Myocyte (in vitro differentiated cells): ENCODE results near the gene DTX1. TPM values are rescaled to one million over a fixed set of nuclear protein-coding genes. Genes with fewer than 3 reads are reported as not detected.
A peak's percentile ranks its signal among the peaks of the same experiment; 100 is the strongest.
"Not testable (repeated sequence)": the region's sequence is repeated elsewhere in the genome, so short reads cannot be mapped to it uniquely, and the experiment has no call there.

Experiments
- DNase-seq: peaks from one replicate; pipeline ENCODE4 v3.0.0-alpha.2; 2012; ENCODE audit warnings: low read depth
- total RNA-seq: library from RNA; depleted of rRNA; stranded (reverse); fragments of >200 nt; gene quantifications from 2 replicates; pipeline ENCODE4 v1.2.3, GENCODE V29; 2014

The DTX1 gene
- total RNA-seq, 1 donor from 2014 or later, result 0.13 TPM

DNA sequence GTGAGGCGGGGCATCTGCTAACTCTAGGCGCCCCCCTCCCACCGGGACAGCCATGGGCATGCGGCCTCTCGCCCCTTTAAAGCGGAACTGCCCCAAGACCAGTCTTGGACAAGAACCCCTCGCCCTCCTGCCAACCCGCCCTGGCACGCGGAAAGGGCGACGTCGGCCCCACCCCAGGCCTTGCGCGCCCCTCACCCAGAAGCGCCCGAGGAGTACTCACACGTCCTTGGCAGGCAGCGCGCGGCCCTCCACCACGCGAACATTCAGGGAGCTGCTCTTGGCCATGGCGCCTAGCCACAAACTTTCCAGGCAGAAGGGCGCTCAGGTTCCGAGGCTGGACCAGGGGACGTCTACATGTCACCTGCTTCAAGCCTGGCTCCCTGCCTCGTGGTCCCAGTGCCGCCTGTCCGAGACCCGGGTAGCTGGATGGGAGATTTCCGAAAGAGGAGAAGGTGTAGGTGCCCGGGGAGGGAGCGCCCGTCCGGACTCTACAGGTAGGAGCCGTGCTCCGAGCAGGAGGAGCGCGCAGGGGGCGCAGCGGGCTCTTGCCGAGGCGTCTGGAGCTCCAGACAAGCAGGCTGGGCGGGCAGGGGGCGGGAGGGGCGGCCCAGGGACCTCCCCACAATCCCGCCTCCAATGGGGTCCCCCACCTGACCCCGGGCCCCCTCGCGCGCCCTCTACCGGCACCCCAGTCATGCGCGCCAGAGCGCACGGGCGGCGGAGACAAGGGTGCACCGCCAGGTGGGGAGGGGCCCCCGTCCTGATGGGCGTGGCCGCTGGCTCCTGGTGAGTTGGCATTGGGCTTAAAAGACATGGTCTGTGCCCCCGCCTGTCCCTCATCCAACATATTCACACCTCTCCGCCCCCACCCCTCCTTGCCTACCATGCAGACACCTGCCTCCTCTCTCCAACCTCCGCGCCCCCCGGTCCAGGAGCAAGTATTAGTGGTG is 78.9 kb downstream of the DTX1 start, which contains the start of gene RASAL1:
RASAL1 (minus strand) TSS at position 584 of the 950 bp plus-strand sequence; CDS start at position 285, 299 bp downstream.
- no peak for DNase-seq

DNA sequence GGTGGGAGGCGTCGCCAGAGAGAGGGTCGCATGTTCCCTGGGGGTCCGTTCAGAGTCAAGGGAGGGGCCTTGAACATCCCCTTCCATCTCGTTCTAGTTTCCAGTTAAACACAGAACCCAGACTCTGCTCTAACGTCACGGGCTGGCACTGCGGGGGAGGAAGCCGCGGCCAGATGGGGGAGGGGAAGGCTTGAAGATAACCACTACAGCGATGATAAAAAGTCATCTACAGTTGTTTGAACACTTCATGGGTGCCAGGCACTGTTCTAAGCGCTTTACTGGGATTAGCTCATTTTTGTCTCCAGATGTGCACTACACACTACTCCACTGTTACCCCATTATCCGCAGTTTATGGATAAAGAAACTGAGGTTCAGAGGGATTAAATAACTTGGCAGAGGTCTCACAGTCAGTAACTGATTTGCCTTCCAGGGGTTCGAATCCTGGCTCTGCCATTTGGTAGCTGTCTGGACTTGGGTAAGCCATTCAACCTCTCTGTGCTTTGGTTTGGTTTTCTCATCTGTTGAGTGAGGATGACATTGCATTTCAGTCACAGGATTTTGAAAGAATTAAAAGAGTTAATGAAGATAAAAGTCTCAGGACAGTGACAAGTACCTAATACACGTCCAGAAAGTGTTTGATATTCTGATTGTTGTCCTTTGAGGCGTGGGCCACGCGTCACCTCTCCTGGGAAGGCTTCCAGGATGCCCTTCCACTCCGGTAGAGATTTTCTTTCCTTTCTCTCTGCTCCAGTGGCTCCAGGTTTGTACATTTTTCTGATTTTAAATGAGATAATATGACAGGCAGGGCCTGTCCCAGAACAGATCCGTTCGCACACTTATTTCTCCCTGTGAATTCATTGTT is 79.8 kb downstream of the DTX1 start:
- no peak for DNase-seq

DNA sequence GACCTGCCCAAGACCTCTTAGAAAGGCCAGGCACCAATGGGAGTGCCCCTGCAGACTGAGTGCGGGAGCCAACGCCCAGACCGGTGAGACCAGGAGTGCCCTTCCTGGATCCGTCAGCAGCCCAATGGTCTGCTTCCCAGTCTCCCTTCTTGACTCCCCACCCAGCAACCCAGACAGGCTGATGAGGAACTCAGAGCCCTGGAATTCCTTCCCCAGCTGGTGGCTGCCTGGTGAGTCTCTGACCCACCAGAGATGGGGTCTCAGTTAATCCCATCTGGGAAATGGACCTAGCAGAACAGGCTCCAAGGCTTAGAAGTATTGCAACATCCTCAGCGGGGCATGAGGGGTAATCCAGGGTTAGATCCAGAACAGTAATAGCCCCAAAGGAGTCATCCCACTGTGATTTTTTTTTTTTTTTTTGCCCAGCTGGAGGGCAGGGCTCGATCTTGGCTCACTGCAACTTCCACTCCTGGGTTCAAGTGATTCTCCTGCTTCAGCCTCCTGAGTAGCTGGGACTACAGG is 80.5 kb downstream of the DTX1 start:
- DNase-seq, result no peak

DNA sequence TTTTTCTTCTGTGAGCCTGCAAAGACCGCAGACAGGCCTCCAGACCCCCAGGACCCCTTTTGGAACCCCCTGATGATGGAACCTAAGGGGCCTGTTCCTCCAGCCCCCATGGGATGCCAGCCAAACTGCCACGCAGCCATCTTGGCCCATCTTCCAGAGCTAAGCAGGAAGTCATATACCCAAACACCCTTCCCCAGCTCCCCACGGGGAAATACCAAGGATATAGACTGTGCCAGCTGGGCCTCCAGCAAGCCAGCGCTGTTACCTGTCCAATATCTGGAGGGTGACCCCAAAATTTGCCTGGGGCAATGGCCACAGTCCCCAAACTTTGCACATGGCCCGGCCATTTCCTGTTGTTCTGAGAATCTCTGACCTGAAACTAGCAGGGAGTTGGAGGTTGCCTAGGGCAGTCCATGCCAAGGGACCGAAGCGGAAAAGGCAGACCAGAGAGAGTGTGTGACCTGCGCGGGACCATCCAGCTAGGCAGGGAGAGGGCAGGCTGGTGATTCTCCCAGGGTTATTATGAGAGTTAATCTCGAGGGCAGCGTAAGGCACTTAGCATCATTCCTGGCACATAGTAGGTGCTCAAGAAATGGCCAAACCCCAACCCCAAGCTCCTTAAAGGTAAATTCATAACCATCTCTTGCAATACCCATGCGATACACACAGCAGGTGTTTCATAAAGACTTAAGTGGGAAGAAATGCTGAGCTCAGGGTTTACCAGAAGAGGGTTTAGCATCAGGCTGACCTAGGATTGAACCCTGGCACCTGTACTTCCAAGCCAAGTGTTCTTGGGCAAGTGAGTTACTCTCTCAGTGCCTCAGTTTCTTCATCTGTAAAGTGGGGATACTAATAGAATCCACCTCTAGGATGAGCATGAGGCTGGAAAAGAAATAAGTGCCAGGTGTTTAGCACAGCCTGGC is 81.6 kb downstream of the DTX1 start:
- no peak for DNase-seq

DNA sequence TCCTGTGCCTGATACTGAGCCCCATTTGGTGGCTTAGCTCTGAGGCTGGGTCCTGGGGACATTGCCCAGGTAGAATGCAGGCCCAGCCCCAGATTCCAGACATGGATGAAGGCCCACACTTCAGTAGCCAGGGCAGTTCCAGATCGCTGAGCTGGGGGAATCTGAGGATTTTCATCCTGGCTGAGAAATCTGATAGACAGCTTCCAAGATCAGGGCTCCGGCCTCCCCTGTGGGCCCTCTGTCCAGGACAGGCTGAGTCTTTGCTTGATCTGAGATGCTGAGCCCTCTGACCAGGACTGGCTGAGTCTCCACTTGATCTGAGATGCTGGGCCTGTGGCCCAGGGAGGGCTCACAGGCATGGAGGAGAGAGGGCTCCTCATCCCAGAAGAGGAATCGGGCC is 82.3 kb downstream of the DTX1 start:
- DNase-seq, result no peak

DNA sequence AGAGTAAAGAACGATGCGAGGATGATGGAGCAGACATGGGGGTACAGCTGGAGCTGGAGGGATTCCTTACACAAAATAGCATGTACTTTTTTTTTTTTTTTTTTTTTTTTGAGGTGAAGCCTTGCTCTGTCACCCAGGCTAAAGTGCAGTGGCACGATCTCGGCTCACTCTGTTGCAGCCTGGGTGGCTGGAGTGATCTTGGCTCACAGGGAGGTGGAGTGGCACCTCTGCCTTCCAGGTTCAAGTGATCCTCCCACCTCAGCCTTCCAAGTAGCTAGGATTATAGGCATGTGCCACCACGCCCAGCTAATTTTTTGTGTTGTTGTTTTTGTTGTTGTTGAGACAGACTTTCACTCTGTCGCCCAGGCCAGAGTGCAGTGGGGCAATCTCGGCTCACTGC is 84.2 kb downstream of the DTX1 start:
- DNase-seq, result no peak

DNA sequence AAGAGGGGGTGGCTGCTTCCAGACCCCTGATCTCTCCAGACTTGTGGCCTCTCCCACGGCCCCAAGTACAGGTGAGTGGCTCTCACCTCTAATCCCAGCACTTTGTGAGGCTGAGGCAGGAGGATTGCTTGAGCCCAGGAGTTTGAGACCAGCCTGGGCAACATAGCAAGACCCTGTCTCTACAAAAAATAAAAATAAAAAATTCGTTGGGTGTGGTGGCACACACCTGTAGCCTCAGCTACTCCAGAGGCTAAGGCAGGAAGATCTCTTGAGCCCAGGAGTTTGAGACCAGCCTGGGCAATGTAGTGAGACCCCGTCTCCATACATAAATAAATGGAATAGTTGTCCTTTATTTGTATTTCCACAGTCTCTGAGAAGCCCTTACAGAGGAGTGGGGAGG is 85.2 kb downstream of the DTX1 start:
- DNase-seq, result not testable (repeated sequence)

DNA sequence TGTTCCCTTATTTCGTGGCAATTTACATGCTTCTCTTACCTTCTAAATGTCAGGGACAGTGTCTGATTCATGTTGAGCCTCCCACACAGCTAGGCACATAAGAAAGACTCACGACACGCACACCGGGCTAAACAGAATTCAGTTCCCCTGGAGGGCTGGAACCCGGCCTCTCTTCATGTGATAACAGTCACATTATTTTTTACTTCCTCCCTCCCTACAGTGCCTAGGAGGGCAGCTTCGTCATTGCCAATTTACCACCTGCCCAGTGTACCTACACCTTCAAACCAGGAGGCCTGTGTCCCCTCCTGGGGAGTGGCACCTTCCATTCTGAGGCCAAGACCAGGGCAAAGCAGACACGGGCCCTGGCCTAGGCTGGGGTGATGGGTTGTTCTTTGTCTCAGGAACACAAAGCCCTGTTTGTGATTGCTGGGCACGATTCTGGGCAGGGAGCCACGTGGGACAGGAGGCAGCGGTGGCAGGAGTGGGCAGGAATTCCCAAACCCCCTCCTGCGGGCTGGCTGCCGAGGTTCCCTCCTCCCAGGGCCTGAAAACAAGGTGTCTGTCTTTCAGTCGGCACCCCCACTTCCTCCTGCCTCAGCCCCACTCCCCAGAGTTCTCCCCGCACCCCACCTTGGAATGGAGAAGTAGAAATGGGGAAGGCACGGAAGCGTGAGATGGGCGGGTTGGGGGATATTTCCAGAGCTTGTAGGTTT is 85.8 kb downstream of the DTX1 start:
- peak; percentile 57 for DNase-seq

DNA sequence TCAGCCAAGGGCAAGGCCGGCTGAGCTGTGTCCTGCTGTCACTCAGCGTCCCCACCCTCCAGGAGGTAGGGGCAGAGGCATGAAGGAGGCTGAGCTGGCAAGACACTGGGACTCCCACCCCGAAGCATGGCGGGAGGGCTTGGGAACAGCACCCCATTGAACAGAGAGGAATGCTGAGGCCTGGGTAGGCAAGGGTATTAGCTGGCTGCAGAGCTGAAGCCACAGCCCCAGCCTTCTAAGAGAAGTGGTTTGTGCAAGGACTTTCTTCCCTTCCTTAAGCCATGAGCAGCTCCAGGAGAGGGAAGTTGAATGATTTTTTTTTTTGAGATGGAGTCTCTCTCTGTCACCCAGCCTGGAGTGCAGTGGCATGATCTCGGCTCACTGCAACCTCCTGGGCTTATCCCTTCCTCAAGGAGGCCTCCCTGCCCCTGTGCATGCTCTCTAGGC is 86.4 kb downstream of the DTX1 start:
- DNase-seq, result no peak

DNA sequence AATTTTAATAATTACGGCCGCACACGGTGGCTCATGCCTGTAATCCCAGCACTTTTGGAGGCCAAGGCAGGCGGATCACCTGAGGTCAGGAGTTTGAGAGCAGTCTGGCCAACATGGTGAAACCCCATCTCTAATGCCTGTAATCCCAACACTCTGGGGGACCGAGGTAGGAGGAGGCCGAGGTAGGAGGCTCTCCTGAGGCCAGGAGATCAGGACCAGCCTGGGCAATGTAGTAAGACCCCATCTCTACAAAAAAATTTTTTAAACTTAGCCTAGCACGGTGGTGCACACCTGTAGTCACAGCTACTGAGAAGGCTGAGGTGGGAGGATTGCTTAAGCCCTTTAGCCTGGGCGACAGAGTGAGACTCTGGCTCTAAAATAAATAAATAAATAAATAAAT is 87.4 kb downstream of the DTX1 start:
- no peak for DNase-seq

DNA sequence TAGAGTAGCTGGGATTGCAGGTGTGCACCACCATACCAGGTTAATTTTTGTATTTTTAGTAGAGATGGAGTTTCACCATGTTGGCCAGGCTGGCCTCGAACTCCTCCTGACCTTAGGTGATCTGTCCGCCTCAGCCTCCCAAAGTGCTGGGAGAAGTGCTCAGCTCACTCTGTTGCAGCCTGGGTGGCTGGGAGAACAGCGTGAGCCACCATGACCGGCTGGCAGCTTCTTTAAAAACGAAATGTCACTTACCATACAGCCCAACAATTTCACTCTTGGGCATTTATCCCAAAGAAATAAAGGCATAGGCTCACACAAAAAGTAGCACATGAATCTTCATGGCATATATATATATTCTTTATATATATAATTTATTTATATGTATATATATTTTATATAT is 88.3 kb downstream of the DTX1 start:
- DNase-seq, result no peak

DNA sequence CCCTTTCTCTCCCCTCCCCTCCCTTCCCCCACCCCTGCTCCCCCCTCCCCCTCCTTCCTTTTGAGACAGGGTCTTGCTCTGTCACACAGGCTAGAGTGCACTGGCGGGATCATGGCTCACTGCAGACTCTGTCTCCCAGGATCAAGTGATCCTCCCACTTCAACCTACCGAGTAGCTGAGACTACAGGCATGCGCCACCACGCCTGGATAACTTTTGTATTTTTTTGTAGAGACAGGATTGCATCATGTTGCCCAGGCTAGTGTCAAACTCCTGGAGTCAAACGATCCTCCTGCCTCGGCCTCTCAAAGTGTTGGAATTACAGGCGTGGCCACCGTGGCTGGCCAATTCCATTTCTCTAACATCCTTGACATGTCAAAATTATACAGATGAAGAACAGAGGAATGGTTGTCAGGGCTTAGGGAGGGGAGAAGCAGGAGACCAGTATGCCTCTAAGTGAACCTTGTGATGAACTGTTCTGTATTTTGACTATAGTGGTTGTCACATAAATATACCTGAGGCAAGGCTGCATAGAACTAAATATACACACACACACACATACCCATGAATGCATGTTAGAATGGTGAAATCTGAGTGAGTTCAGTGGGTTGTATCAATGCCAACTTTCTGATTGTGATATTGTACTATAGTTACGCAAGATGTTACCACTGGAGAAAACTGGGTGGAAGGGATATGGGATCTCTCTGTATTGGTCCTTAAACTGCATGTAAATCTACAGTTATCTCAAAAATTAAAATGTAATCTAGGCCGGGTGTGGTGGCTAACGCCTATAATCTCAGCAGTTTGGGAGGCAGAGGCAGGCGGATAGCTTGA is 89.4 kb downstream of the DTX1 start:
- no peak for DNase-seq

DNA sequence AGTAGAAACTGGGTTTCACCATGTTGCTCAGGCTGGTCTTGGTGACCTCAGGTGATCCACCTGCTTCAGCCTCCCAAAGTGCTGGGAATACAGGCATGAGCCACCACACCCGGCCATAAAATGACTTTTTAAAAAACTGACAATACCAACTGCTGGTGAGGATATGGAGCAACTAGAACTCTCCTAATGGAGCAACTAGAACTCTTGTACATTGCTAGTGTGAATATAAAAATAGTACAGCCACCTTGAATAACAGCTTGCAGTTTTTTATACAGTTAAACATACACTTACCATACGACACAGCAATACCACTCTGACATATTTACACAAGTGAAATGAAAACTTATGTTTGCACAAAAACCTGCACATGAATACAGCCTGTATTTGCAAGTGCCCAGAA is 90.5 kb downstream of the DTX1 start:
- DNase-seq, result no peak

Other genes starting within 250 kb of the DTX1 start
- gene OAS1, start 149.8 kb upstream of the DTX1 start, total RNA-seq, result 10.4 and 14.0 TPM in 2 replicates
- gene OAS3, start 118.3 kb upstream of the DTX1 start, total RNA-seq, result 4.7 and 7.1 TPM in 2 replicates
- gene OAS2, start 78.2 kb upstream of the DTX1 start, total RNA-seq, result 5.6 and 9.1 TPM in 2 replicates
- not detected in 2 replicates for gene RASAL1, start 79.0 kb downstream of the DTX1 start, total RNA-seq
- not detected in 2 replicates for gene CFAP73, start 93.0 kb downstream of the DTX1 start, total RNA-seq
- 78.5 and 80.3 TPM in 2 replicates for gene DDX54, start 128.7 kb downstream of the DTX1 start, total RNA-seq
- gene RITA1, start 129.0 kb downstream of the DTX1 start, total RNA-seq, result 43.7 and 65.3 TPM in 2 replicates
- 42.0 and 43.1 TPM in 2 replicates for gene TPCN1, start 164.7 kb downstream of the DTX1 start, total RNA-seq